ENCODE data around the gene ELK4.

DNA sequence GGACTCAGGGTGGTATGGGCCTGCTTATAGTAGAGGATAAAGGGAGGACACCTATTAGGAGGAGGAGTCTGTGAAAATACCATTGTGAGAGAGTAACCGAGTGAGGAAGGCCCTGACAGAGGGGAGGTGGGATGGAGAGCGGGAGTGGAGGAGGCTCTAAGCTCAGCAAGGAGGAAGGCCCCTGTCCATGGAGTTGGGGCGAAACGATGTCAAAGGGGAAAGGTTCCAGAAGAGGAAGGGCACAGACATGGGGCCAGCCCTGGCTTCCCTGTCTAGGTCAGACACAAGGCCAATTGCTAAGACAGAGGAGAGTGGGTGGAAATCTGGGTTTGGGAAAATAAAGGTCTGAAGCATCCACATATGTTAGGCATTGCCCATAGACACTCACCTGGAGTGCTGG, 44.2 kb downstream of the ELK4 start:
- TF ChIP-seq SUZ12 (IDR thresholded peaks at IDR 0.05; ENCODE audit: low read depth, low read length): no peak
- no peak for TF ChIP-seq JDP2 (CRISPR knock-in tag; IDR thresholded peaks at IDR 0.05; ENCODE audit: borderline replicate concordance)
- TF ChIP-seq THYN1 (CRISPR knock-in tag; IDR thresholded peaks at IDR 0.05; ENCODE audit: borderline replicate concordance, low read depth): no peak
- no peak for TF ChIP-seq KAT2B (IDR thresholded peaks at IDR 0.05; ENCODE audit: borderline replicate concordance, low read depth, low read length)
- no peak for TF ChIP-seq ZNF562 (CRISPR knock-in tag; IDR thresholded peaks at IDR 0.05; ENCODE audit: borderline replicate concordance)
- TF ChIP-seq ZC3H13 (CRISPR knock-in tag; IDR thresholded peaks at IDR 0.05): no peak
- no peak for TF ChIP-seq CHD4 (IDR thresholded peaks at IDR 0.05; ENCODE audit: borderline replicate concordance, low read length)
- no peak for TF ChIP-seq KDM1A (CRISPR knock-in tag; IDR thresholded peaks at IDR 0.05)
- TF ChIP-seq CAMTA2 (CRISPR knock-in tag; IDR thresholded peaks at IDR 0.05; ENCODE audit: borderline replicate concordance): no peak
- TF ChIP-seq, protein P1, sequence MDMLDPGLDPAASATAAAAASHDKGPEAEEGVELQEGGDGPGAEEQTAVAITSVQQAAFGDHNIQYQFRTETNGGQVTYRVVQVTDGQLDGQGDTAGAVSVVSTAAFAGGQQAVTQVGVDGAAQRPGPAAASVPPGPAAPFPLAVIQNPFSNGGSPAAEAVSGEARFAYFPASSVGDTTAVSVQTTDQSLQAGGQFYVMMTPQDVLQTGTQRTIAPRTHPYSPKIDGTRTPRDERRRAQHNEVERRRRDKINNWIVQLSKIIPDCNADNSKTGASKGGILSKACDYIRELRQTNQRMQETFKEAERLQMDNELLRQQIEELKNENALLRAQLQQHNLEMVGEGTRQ (IDR thresholded peaks at IDR 0.05; ENCODE audit: low read depth, low read length): no peak
- TF ChIP-seq, protein P1 (CRISPR knock-in tag; IDR thresholded peaks at IDR 0.05; ENCODE audit: borderline replicate concordance): no peak
